ENCODE results near the gene EGF. TPM values are rescaled to one million over a fixed set of nuclear protein-coding genes. Genes with fewer than 3 reads are reported as not detected.

Gene EGF
- total RNA-seq, 1 experiment from 2014 or later, result 1.5 TPM

- H2BK12ac ChIP-seq (ENCODE audit: insufficient read length, low read depth, low read length), result no peak overlapping the region
- no peak overlapping the region for H4K91ac ChIP-seq (ENCODE audit: insufficient read length, low read depth, low read length)
- H3K27me3 ChIP-seq (ENCODE audit: insufficient read depth, low read length), result no peaks in the 10 kb centered on the region
- Mint-ChIP-seq H3K36me3 (ENCODE audit: insufficient read depth in 1 of 3, low read depth in 3 of 3) (no peaks in the 10 kb centered on the region), H3K4me3 (no peak overlapping the region), H3K9me3 (no peaks in the 10 kb centered on the region), H3K27me3 (ENCODE audit: low read depth) (no peaks in the 10 kb centered on the region), H3K27ac (no peak overlapping the region), H3K4me1 (peaks cover 18 to 20% of the 10 kb centered on the region in 2 experiments)
- no peak overlapping the region for H3K9ac ChIP-seq (ENCODE audit: extremely low read depth, insufficient read length, low read length)
- H3T11ph ChIP-seq (ENCODE audit: low read length), result no peak overlapping the region
- no peak overlapping the region for H3K56ac ChIP-seq (ENCODE audit: insufficient read length, low read depth, low read length)
- H4K8ac ChIP-seq (replicated peaks; ENCODE audit: insufficient read length, low read depth, low read length), result no peak overlapping the region
- H4K20me1 ChIP-seq (ENCODE audit: control insufficient read depth, insufficient read depth, insufficient read length), result peaks cover 3% of the 10 kb centered on the region
- no peak overlapping the region for H4K5ac ChIP-seq (ENCODE audit: insufficient read length, low read depth, low read length)
- no peak for DNase-seq
- H3K79me2 ChIP-seq (ENCODE audit: insufficient read depth, low read length), result no peaks in the 10 kb centered on the region
- no peaks in the 10 kb centered on the region for H3K9me3 ChIP-seq (ENCODE audit: control insufficient read depth, low read depth, low read length)
- WGBS (ENCODE audit: extremely low coverage, insufficient read length, low lambda C conversion rate), result no CpG with 5 or more reads among the region's 3 CpGs
- H3K23ac ChIP-seq (ENCODE audit: insufficient read length, low read depth, low read length), result no peak overlapping the region
- H3K27ac ChIP-seq (ENCODE audit: insufficient read length, low read depth, low read length), result no peak overlapping the region
- H2AFZ ChIP-seq (ENCODE audit: low read length), result no peak overlapping the region
- no peak overlapping the region for H3K4ac ChIP-seq (ENCODE audit: low read depth, low read length)
- no peak overlapping the region for H2BK5ac ChIP-seq (ENCODE audit: insufficient read length, low read length)
- H3K14ac ChIP-seq (ENCODE audit: insufficient read depth, low read length), result no peak overlapping the region
- no peaks in the 10 kb centered on the region; the same call in 1 of the 2 replicates for H3K4me1 ChIP-seq (ENCODE audit: insufficient read depth, low read length)
- H2BK20ac ChIP-seq (ENCODE audit: low read depth, low read length, poor library complexity, severe bottlenecking), result no peak overlapping the region
- H2AK5ac ChIP-seq (ENCODE audit: insufficient read length, low read length), result no peak overlapping the region
- H2BK120ac ChIP-seq (ENCODE audit: low read depth, low read length, poor library complexity, severe bottlenecking), result no peak overlapping the region
- no peak overlapping the region for H3K4me2 ChIP-seq (ENCODE audit: insufficient read depth, insufficient read length, low read length)
- H2BK15ac ChIP-seq (ENCODE audit: low read depth, low read length), result no peak overlapping the region
- no peaks in the 10 kb centered on the region for H3K79me1 ChIP-seq (ENCODE audit: insufficient read depth, low read depth, low read length, poor library complexity, severe bottlenecking)
- no peak overlapping the region for H3K18ac ChIP-seq (ENCODE audit: insufficient read length, low read depth, low read length)
- H3K23me2 ChIP-seq (ENCODE audit: insufficient read length, low read depth, low read length, poor library complexity, severe bottlenecking), result no peaks in the 10 kb centered on the region
- TF ChIP-seq, protein P1, sequence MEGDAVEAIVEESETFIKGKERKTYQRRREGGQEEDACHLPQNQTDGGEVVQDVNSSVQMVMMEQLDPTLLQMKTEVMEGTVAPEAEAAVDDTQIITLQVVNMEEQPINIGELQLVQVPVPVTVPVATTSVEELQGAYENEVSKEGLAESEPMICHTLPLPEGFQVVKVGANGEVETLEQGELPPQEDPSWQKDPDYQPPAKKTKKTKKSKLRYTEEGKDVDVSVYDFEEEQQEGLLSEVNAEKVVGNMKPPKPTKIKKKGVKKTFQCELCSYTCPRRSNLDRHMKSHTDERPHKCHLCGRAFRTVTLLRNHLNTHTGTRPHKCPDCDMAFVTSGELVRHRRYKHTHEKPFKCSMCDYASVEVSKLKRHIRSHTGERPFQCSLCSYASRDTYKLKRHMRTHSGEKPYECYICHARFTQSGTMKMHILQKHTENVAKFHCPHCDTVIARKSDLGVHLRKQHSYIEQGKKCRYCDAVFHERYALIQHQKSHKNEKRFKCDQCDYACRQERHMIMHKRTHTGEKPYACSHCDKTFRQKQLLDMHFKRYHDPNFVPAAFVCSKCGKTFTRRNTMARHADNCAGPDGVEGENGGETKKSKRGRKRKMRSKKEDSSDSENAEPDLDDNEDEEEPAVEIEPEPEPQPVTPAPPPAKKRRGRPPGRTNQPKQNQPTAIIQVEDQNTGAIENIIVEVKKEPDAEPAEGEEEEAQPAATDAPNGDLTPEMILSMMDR (conservative IDR thresholded peaks at IDR 0.05), result no peak
These were observed 69.8 kb downstream of the EGF start for GRCh38 chr4:109982521-109982920.
